ENCODE data around the gene SORCS3. TPM values are rescaled to one million over a fixed set of nuclear protein-coding genes. Genes with fewer than 3 reads are reported as not detected.

SORCS3 gene
- total and polyA plus RNA-seq, 2 of the 13 experiments (the other 11 are each of a cell fraction or from before 2014, with no cell fraction given), result 0.07 TPM; not detected in 1

DNA sequence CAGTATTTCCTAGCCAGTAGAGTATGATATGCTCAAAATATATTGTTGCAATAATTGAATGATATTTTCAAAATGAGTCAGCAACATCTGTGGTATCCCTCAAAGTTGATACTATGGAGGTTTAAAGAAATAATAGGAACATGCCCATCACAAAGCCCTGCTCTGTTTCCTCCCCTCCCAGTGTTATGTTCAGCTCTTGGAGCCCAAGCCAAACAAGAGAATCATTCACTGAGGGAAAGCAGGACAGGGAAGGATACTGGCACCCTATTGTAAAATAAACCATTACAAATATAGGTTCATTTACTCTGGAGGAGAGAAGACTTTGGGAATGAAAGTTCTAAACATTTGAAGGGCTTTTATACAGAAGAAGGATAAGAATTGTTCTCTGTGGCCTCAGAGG, 37.6 kb downstream of the SORCS3 start (continued):
- TF ChIP-seq, protein P1, sequence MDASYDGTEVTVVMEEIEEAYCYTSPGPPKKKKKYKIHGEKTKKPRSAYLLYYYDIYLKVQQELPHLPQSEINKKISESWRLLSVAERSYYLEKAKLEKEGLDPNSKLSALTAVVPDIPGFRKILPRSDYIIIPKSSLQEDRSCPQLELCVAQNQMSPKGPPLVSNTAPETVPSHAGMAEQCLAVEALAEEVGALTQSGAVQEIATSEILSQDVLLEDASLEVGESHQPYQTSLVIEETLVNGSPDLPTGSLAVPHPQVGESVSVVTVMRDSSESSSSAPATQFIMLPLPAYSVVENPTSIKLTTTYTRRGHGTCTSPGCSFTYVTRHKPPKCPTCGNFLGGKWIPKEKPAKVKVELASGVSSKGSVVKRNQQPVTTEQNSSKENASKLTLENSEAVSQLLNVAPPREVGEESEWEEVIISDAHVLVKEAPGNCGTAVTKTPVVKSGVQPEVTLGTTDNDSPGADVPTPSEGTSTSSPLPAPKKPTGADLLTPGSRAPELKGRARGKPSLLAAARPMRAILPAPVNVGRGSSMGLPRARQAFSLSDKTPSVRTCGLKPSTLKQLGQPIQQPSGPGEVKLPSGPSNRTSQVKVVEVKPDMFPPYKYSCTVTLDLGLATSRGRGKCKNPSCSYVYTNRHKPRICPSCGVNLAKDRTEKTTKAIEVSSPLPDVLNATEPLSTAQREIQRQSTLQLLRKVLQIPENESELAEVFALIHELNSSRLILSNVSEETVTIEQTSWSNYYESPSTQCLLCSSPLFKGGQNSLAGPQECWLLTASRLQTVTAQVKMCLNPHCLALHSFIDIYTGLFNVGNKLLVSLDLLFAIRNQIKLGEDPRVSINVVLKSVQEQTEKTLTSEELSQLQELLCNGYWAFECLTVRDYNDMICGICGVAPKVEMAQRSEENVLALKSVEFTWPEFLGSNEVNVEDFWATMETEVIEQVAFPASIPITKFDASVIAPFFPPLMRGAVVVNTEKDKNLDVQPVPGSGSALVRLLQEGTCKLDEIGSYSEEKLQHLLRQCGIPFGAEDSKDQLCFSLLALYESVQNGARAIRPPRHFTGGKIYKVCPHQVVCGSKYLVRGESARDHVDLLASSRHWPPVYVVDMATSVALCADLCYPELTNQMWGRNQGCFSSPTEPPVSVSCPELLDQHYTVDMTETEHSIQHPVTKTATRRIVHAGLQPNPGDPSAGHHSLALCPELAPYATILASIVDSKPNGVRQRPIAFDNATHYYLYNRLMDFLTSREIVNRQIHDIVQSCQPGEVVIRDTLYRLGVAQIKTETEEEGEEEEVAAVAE (CRISPR knock-in tag; IDR thresholded peaks at IDR 0.05; ENCODE audit: borderline replicate concordance), result no peak

DNA sequence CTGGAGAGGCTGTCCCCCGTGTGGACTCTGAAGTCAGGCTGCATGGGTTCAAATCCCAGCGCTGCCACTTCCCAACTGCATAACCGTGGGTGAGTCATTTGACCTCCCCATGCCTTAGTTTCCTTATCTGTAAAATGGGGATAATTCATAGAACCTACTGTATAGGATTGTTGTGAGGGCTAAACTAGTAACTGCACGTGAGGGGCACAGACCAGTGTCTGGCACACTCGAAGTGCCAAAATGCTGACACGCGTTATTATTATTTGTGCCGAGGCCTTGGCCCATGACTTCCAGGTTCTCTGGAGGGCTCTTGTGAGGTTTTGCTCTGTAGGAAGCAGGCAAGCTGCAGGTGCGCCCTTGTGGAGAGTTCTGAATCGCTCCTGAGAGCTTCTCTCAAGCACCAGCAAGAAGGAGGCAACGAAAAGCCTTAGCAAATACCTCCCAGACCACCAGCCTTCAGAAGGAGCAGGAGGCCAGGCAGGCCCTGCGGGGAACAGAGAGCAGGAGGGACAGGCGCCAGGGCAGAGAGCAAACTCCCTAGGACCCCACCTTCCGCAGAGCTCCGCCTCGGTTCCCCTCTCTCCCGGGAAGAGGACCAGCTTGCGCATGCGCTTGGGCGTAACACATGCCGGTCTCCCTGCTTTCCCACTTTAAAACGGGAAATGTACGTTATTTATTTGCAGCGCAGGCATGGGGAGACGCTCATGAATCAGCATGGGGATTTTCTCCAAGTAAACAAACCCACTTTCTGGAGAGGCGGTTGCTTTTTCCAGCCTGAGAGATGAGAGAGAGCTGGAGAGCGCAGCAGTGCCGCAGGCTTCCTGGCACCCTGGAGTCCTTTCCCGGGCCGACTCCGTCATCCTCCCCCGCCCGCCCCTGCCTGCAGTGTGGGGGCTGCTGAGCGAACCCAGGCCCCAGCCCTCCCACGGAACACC, 39.6 kb downstream of the SORCS3 start:
- ChIA-PET CTCF (ENCODE audit: low intra/inter-chr PET ratio, low total read pairs) (no interaction called here), POLR2A (no interaction called here)
- H3K4me2 ChIP-seq (ENCODE audit: low read depth, low read length), result peak overlapping the region; percentile 3; the same call in 1 of the 2 replicates
- intact Hi-C loops (cut with micrococcal nuclease; ENCODE audit: unreplicated experiment), result no loop called here
- H3K27ac ChIP-seq (ENCODE audit: extremely low read length, insufficient read depth, low read length), result no peak overlapping the region
- H3K4me1 ChIP-seq (ENCODE audit: insufficient read depth, low read length), result no peaks in the 10 kb centered on the region
- ATAC-seq, result no peak
- no peak for FAIRE-seq
- no TSS peak for BruUV-seq (replicated peaks)
- no peaks in the 10 kb centered on the region for H3K79me2 ChIP-seq (ENCODE audit: insufficient read depth, low read length)
- no peaks in the 10 kb centered on the region for H3K36me3 ChIP-seq (replicated peaks in 1 of 2; ENCODE audit: control insufficient read depth in 1 of 2, insufficient read depth in 2 of 2, low read length in 2 of 2)
- in situ Hi-C loops (cut with HindIII; ENCODE audit: extremely low pct_ligation_motif_present, low pct_unique_long_range_greater_than_20kb), result no loop called here
- H2AFZ ChIP-seq (ENCODE audit: low read length), result no peak overlapping the region
- H3K9me3 ChIP-seq (ENCODE audit: low read length), result no peaks in the 10 kb centered on the region
- WGBS (ENCODE audit: low lambda C conversion rate), result 27% methylated on average over 22 of the region's 35 CpGs
- H3K9ac ChIP-seq (ENCODE audit: insufficient read depth, low read depth, low read length), result no peak overlapping the region
- no peaks in the 10 kb centered on the region for H4K20me1 ChIP-seq (ENCODE audit: insufficient read depth, low read length)
- H3K27me3 ChIP-seq (ENCODE audit: control insufficient read depth in 1 of 2, insufficient read depth in 2 of 2, low read length in 2 of 2), result peaks cover 0 to 6% of the 10 kb centered on the region in 2 experiments; a peak in 1 of 5 replicates
- no peak overlapping the region for H3K4me3 ChIP-seq (replicated peaks in 1 of 3; ENCODE audit: insufficient read depth in 1 of 3, low read depth in 2 of 3, low read length in 3 of 3)
- no peak for DNase-seq (ENCODE audit: low spot score)
- TF ChIP-seq MAFK (conservative IDR thresholded peaks at IDR 0.05 in 1 of 2, IDR thresholded peaks at IDR 0.05 in 1 of 2; ENCODE audit: low read length in 2 of 2) (peak; percentile 35 to 74; a peak in 2 of 4 replicates), RFXAP (CRISPR knock-in tag; IDR thresholded peaks at IDR 0.05; ENCODE audit: borderline replicate concordance) (no peak), NPAS2 (CRISPR knock-in tag; IDR thresholded peaks at IDR 0.05; ENCODE audit: borderline replicate concordance) (no peak), SCMH1 (CRISPR knock-in tag; IDR thresholded peaks at IDR 0.05; ENCODE audit: borderline replicate concordance) (no peak), SALL1 (CRISPR knock-in tag; IDR thresholded peaks at IDR 0.05) (no peak), ZSCAN25 (CRISPR knock-in tag; IDR thresholded peaks at IDR 0.05) (no peak), MAFF (IDR thresholded peaks at IDR 0.05; ENCODE audit: low read depth, low read length) (peak; percentile 25; the same call in 1 of the 2 replicates), ZNF746 (CRISPR knock-in tag; IDR thresholded peaks at IDR 0.05) (no peak)

All from HepG2 (cell line).